Tibial artery (tissue), 4 donors: ENCODE measurements around the gene EML3.
"Not testable (repeated sequence)": the region's sequence is repeated elsewhere in the genome, so short reads cannot be mapped to it uniquely, and the experiment has no call there.

ENCODE experiments used
- DNase-seq, 2 donors: peaks; one replicate each; pipeline ENCODE4 v3.0.0-alpha.2; 2019
- H3K27ac ChIP-seq, 2 donors: fragments of 200-600 bp; sonication (generic) in 1 of 2; 1 replicate in 1 of 2; 2 replicates in 1 of 2; pipeline ENCODE4 v1.5.1; 2018 to 2019; ENCODE audit warnings: mild to moderate bottlenecking in 1 of 2
- H3K27me3 ChIP-seq, 2 donors: fragments of 200-600 bp; sonication (generic) in 1 of 2; one replicate each; pipeline versions ENCODE4 v1.5.1 to v1.6.0; 2016 to 2019
- H3K36me3 ChIP-seq, 3 donors: fragments of 200-600 bp; sonication (generic) in 2 of 3; one replicate each; pipeline ENCODE4 v1.5.1; 2016 to 2019; ENCODE audit warnings: mild to moderate bottlenecking in 2 of 3
- H3K4me1 ChIP-seq, 4 donors: fragments of 200-600 bp; sonication (generic) in 2 of 4; 1 replicate in 3 of 4; 2 replicates in 1 of 4; pipeline ENCODE4 v1.5.1; 2016 to 2019
- H3K4me3 ChIP-seq, 2 donors: fragments of 200-600 bp; sonication (generic) in 1 of 2; 1 replicate in 1 of 2; 2 replicates in 1 of 2; pipeline ENCODE4 v1.5.1; 2018 to 2019; ENCODE audit warnings: mild to moderate bottlenecking in 2 of 2
- H3K9me3 ChIP-seq, 3 donors: fragments of 200-600 bp; sonication (generic) in 1 of 3; one replicate each; pipeline ENCODE4 v1.5.1; 2016 to 2019
- intact Hi-C: fragments of 100-400 bp; cut with DNase I; formaldehyde crosslinking; loops from one replicate; pipeline ENCODE4 v1.15.0; 2023; ENCODE audit warnings: low total_unique reads
- TF ChIP-seq, protein P1 (sequence below), 2 experiments: fragments of 200-600 bp in 1 of 2; fragments of 450-650 bp in 1 of 2; IDR thresholded peaks; one replicate each; pipeline ENCODE4 v1.5.1; 2017 to 2019; ENCODE audit warnings: antibody characterized with exemption in 2 of 2, mild to moderate bottlenecking in 1 of 2, moderate library complexity in 1 of 2

Gene EML3

GRCh38 chr11:62569611-62570010 is 43.0 kb downstream of the EML3 start:
- Histone ChIP-seq H3K27ac (peak overlapping the region in 1 of 2 donors; percentile 10), H3K27me3 (no peaks in the 10 kb centered on the region), H3K4me1 (peaks cover 0 to 21% (median 8%) of the 10 kb centered on the region in 4 donors), H3K4me3 (no peak overlapping the region), H3K36me3 (peaks cover 59 to 76% (median 65%) of the 10 kb centered on the region in 3 donors), H3K9me3 (no peaks in the 10 kb centered on the region)
- DNase-seq, result no peak
- intact Hi-C loops, result no loop called here
- TF ChIP-seq, protein P1, sequence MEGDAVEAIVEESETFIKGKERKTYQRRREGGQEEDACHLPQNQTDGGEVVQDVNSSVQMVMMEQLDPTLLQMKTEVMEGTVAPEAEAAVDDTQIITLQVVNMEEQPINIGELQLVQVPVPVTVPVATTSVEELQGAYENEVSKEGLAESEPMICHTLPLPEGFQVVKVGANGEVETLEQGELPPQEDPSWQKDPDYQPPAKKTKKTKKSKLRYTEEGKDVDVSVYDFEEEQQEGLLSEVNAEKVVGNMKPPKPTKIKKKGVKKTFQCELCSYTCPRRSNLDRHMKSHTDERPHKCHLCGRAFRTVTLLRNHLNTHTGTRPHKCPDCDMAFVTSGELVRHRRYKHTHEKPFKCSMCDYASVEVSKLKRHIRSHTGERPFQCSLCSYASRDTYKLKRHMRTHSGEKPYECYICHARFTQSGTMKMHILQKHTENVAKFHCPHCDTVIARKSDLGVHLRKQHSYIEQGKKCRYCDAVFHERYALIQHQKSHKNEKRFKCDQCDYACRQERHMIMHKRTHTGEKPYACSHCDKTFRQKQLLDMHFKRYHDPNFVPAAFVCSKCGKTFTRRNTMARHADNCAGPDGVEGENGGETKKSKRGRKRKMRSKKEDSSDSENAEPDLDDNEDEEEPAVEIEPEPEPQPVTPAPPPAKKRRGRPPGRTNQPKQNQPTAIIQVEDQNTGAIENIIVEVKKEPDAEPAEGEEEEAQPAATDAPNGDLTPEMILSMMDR (IDR thresholded peaks at IDR 0.05), result no peak

DNA sequence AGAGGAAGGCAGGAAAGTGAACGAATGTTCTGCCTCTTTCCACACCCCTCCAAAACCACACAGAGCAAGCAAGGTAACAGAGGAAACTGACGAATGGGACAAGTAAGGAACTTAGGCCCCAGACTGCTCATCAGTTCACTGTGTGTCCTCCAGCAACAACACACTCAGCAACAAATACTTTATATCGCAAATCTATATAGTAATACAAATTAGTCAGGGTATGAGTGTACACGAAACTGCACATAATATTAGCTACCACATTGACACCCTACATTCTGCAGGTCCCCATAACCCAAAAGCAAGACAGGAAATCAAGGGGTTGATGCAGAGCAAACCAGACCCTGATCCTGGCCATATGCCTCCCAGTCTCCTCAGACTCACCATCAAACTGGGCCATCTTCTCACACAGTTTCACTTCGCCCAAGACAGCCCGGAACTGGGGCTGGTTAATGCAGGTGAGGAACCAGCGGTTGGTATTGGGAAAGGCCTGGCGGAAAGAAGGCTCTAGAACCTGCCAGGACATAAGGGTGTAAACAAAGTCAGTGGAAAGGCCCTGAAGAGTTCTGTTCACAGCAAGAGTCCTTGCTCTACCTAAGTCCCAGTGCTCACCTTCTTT is 45.4 kb downstream of the EML3 start:
- intact Hi-C loops, result no loop called here
- TF ChIP-seq, protein P1 (IDR thresholded peaks at IDR 0.05), result no peak
- no peaks in the 10 kb centered on the region for H3K9me3 ChIP-seq
- H3K27ac ChIP-seq, result no peak overlapping the region
- DNase-seq, result no peak
- peaks cover 59 to 99% (median 72%) of the 10 kb centered on the region in 3 donors for H3K36me3 ChIP-seq
- no peak overlapping the region for H3K4me3 ChIP-seq
- H3K4me1 ChIP-seq, result peaks cover 0 to 14% (median 6%) of the 10 kb centered on the region in 4 donors
- no peaks in the 10 kb centered on the region for H3K27me3 ChIP-seq

GRCh38 chr11:62566247-62566646 is 46.3 kb downstream of the EML3 start:
- Histone ChIP-seq H3K4me1 (peaks cover under 1 to 13% (median 4%) of the 10 kb centered on the region in 4 donors), H3K9me3 (no peaks in the 10 kb centered on the region), H3K27me3 (no peaks in the 10 kb centered on the region), H3K27ac (no peak overlapping the region), H3K36me3 (peaks cover 51 to 95% (median 68%) of the 10 kb centered on the region in 3 donors), H3K4me3 (no peak overlapping the region)
- no peak for DNase-seq
- TF ChIP-seq, protein P1 (IDR thresholded peaks at IDR 0.05), result no peak
- intact Hi-C loops, result no loop called here

- intact Hi-C loops, result no loop called here
- Histone ChIP-seq H3K36me3 (peaks cover 41 to 88% (median 58%) of the 10 kb centered on the region in 3 donors), H3K4me3 (no peak overlapping the region), H3K27ac (no peak overlapping the region), H3K9me3 (no peaks in the 10 kb centered on the region), H3K27me3 (no peaks in the 10 kb centered on the region), H3K4me1 (peaks cover 4 to 17% (median 13%) of the 10 kb centered on the region in 4 donors)
- TF ChIP-seq, protein P1 (IDR thresholded peaks at IDR 0.05), result no peak
- no peak for DNase-seq
These were observed 47.3 kb downstream of the EML3 start for GRCh38 chr11:62565100-62565802.

GRCh38 chr11:62561677-62562230 is 50.8 kb downstream of the EML3 start:
- intact Hi-C loops, result loop anchor here (5.0 kb wide), 1 partner anchor 139 kb away; no protein-coding TSS in a partner anchor
- Histone ChIP-seq H3K36me3 (peaks cover 33 to 81% (median 38%) of the 10 kb centered on the region in 3 donors), H3K27ac (peak overlapping the region; percentile 75 to 78), H3K4me1 (peaks cover 4 to 34% (median 21%) of the 10 kb centered on the region in 4 donors)
- H3K9me3 ChIP-seq, DNase-seq, H3K4me3 ChIP-seq, H3K27me3 ChIP-seq: not testable (repeated sequence)
